K562 (cell line): Measurements from ENCODE around the gene IFNGR2. TPM values are rescaled to one million over a fixed set of nuclear protein-coding genes. Genes with fewer than 3 reads are reported as not detected.

Experiments
- ATF3 ChIP-seq, 2 experiments: fragments of 450-650 bp in 1 of 2; sonication (generic) in 1 of 2; formaldehyde crosslinking in 1 of 2; IDR thresholded peaks in 1 of 2; conservative IDR thresholded peaks in 1 of 2; 2 replicates each; pipeline versions ENCODE4 v1.6.1 to v1.8.1; 2016 to 2023; ENCODE audit warnings: mild to moderate bottlenecking in 2 of 2, moderate library complexity in 2 of 2, inconsistent platforms in 1 of 2, missing genetic modification reagents in 1 of 2
- BCL6 ChIP-seq: fragments of 250-450 bp; sonication (Bioruptor Pico); IDR thresholded peaks from 2 replicates; pipeline ENCODE4 v1.4.0; 2020
- BCOR ChIP-seq: fragments of 450-650 bp; IDR thresholded peaks from 2 replicates; pipeline ENCODE4 v1.6.1; 2016
- CREB3 ChIP-seq: fragments of 450-650 bp; conservative IDR thresholded peaks from 2 replicates; pipeline ENCODE4 v1.6.1; 2016; ENCODE audit warnings: missing genetic modification characterization, low read depth, mild to moderate bottlenecking, missing compliant biosample characterization, moderate library complexity
- CTCF ChIP-seq, 3 experiments: IDR thresholded peaks in 2 of 3; conservative IDR thresholded peaks in 1 of 3; 2 replicates each; pipeline ENCODE4 v1.5.1; 2011 to 2012; ENCODE audit warnings: low read length in 3 of 3, mild to moderate bottlenecking in 3 of 3, control low read depth in 2 of 3, improper control_type of control experiment in 1 of 3, inconsistent platforms in 1 of 3, low read depth in 1 of 3, mixed read lengths in 1 of 3, moderate library complexity in 1 of 3; ENCODE audit not compliant: insufficient read depth in 2 of 3
- FOXJ2 ChIP-seq: fragments of 200-800 bp; sonication (Bioruptor generic); IDR thresholded peaks from 2 replicates; pipeline ENCODE4 v1.6.1; 2016; ENCODE audit warnings: missing genetic modification characterization, missing compliant biosample characterization
- HLTF ChIP-seq: fragments of 450-650 bp; IDR thresholded peaks from 2 replicates; pipeline ENCODE4 v1.6.1; 2016
- KDM1A ChIP-seq, 2 experiments: fragments of 450-650 bp; IDR thresholded peaks; 2 replicates each; pipeline ENCODE4 v1.6.1; 2016; ENCODE audit warnings: mild to moderate bottlenecking in 2 of 2
- L3MBTL2 ChIP-seq: fragments of 450-650 bp; IDR thresholded peaks from 2 replicates; pipeline ENCODE4 v1.6.1; 2016; ENCODE audit warnings: mild to moderate bottlenecking, moderate library complexity
- NR0B1 ChIP-seq: fragments of 450-650 bp; IDR thresholded peaks from one replicate; pipeline ENCODE4 v1.6.1; 2018; ENCODE audit warnings: mild to moderate bottlenecking, moderate library complexity; ENCODE audit not compliant: partially characterized antibody
- NR2F6 ChIP-seq: fragments of 450-650 bp; formaldehyde crosslinking; IDR thresholded peaks from 2 replicates; pipeline ENCODE4 v1.4.0; 2020; ENCODE audit warnings: mild to moderate bottlenecking
- NRF1 ChIP-seq, 2 experiments: fragments of 450-650 bp; IDR thresholded peaks in 1 of 2; conservative IDR thresholded peaks in 1 of 2; 2 replicates each; pipeline ENCODE4 v1.6.1; 2014; ENCODE audit warnings: mild to moderate bottlenecking in 2 of 2
- PHF20 ChIP-seq: fragments of 450-650 bp; IDR thresholded peaks from 2 replicates; pipeline ENCODE4 v1.6.1; 2018; ENCODE audit not compliant: partially characterized antibody
- SOX6 ChIP-seq: fragments of 450-650 bp; IDR thresholded peaks from 2 replicates; pipeline ENCODE4 v1.6.1; 2014; ENCODE audit warnings: mild to moderate bottlenecking
- SP2 ChIP-seq: IDR thresholded peaks from 2 replicates; pipeline ENCODE4 v1.6.1; 2011; ENCODE audit warnings: mild to moderate bottlenecking, low read depth, low read length, moderate library complexity; ENCODE audit not compliant: poor library complexity, severe bottlenecking; ENCODE audit errors: extremely low read depth
- TFAM ChIP-seq: fragments of 250-450 bp; sonication (Bioruptor Pico); conservative IDR thresholded peaks from 2 replicates; pipeline ENCODE4 v1.5.0; 2021; ENCODE audit warnings: mild to moderate bottlenecking, moderate library complexity
- U2AF2 ChIP-seq: fragments of 200-400 bp; formaldehyde crosslinking; optimal IDR thresholded peaks from 2 replicates; pipeline ENCODE3; 2017; ENCODE audit warnings: low read depth, mild to moderate bottlenecking, low read length
- ZBTB1 ChIP-seq: sonication (generic); formaldehyde crosslinking; IDR thresholded peaks from 2 replicates; pipeline ENCODE4 v1.8.1; 2023; ENCODE audit warnings: missing genetic modification reagents, low read depth, mild to moderate bottlenecking, borderline replicate concordance
- ZBTB17 ChIP-seq: fragments of 450-650 bp; formaldehyde crosslinking; IDR thresholded peaks from 2 replicates; pipeline ENCODE4 v1.4.0; 2020; ENCODE audit warnings: mild to moderate bottlenecking
- ZNF124 ChIP-seq: sonication (generic); formaldehyde crosslinking; IDR thresholded peaks from 2 replicates; pipeline ENCODE4 v1.8.1; 2022; ENCODE audit warnings: missing genetic modification reagents
- ZNF165 ChIP-seq: fragments of 250-450 bp; sonication (Bioruptor Pico); IDR thresholded peaks from 2 replicates; pipeline ENCODE4 v1.4.0; 2020; ENCODE audit warnings: borderline replicate concordance
- ZNF24 ChIP-seq: fragments of 450-650 bp; IDR thresholded peaks from 2 replicates; pipeline ENCODE4 v1.6.1; 2016
- ZNF316 ChIP-seq: fragments of 450-650 bp; IDR thresholded peaks from 2 replicates; pipeline ENCODE4 v1.6.1; 2016
- ZNF57 ChIP-seq: fragments of 450-650 bp; formaldehyde crosslinking; IDR thresholded peaks from 2 replicates; pipeline ENCODE4 v1.4.0; 2020; ENCODE audit warnings: mild to moderate bottlenecking, moderate library complexity
- polyA plus RNA-seq, 8 experiments: library from polyadenylated mRNA; depleted of rRNA in 4 of 8; stranded (reverse) in 5 of 8; unstranded in 3 of 8; fragments of >200 nt; fragmentation: Nextera tagmentation in 2 of 8; fragmentation: Illumina TruSeq in 1 of 8; extraction: Ambion mirVana in 2 of 8; extraction: Trizol in 1 of 8; gene quantifications; 2 replicates each; pipeline versions ENCODE4 v1.2.1 to v1.2.3, GENCODE V29; 2011 to 2014; ENCODE audit warnings: inconsistent platforms in 1 of 8, missing spikeins in 1 of 8
- total RNA-seq, 7 experiments: library from RNA; depleted of rRNA in 6 of 7; stranded (reverse); fragments of >200 nt in 6 of 7; fragmentation: Illumina TruSeq in 2 of 7; extraction: Trizol in 2 of 7; gene quantifications; 2 replicates each; pipeline versions ENCODE4 v1.2.1 to v1.2.3, GENCODE V29; 2011 to 2021; ENCODE audit warnings: low replicate concordance in 1 of 7

The IFNGR2 gene
- total and polyA plus RNA-seq, 9 of the 15 experiments (the other 6 are each of a cell fraction or from before 2014, with no cell fraction given), result 6.7 to 58.0 (median 28.5) TPM

GRCh38 chr21:33383056-33383888 lies 19.9 kb upstream of the IFNGR2 start (continued):
- TF ChIP-seq NRF1 (conservative IDR thresholded peaks at IDR 0.05 in 1 of 2, IDR thresholded peaks at IDR 0.05 in 1 of 2) (peak in 1 of 2 experiments; percentile 13; a peak in 1 of 4 replicates), SOX6 (0 out of 2 replicates have a peak, but pooled peaks have one; percentile 15), KDM1A (IDR thresholded peaks at IDR 0.05) (no peak), ZBTB1 (CRISPR knock-in tag) (no peak), FOXJ2 (tag) (no peak), HLTF (no peak), NR0B1 (no peak), TFAM (CRISPR knock-in tag) (no peak), BCOR (peak; percentile 40; the same call in 1 of the 2 replicates), NR2F6 (CRISPR knock-in tag) (no peak), ZNF165 (no peak), ZNF124 (CRISPR knock-in tag) (no peak), SP2 (no peak), ATF3 (IDR thresholded peaks at IDR 0.05) (peak; percentile 88), ATF3 (CRISPR knock-in tag; conservative IDR thresholded peaks at IDR 0.05) (0 out of 2 replicates have a peak, but pooled peaks have one; percentile 60), BCL6 (0 out of 2 replicates have a peak, but pooled peaks have one; percentile 9), U2AF2 (no peak), CTCF (IDR thresholded peaks at IDR 0.05 in 2 of 3, conservative IDR thresholded peaks at IDR 0.05 in 1 of 3; ENCODE audit: insufficient read depth in 2 of 3, low read depth in 1 of 3, low read length in 3 of 3) (no peak), ZNF24 (no peak), ZNF57 (CRISPR knock-in tag) (no peak), CREB3 (tag) (peak; percentile 53; the same call in 1 of the 2 replicates), PHF20 (peak; percentile 39), ZBTB17 (CRISPR knock-in tag) (0 out of 2 replicates have a peak, but pooled peaks have one; percentile 21), L3MBTL2 (peak; percentile 95), ZNF316 (peak; percentile 76)
